ENCODE data around the gene OSBP2.

DNA sequence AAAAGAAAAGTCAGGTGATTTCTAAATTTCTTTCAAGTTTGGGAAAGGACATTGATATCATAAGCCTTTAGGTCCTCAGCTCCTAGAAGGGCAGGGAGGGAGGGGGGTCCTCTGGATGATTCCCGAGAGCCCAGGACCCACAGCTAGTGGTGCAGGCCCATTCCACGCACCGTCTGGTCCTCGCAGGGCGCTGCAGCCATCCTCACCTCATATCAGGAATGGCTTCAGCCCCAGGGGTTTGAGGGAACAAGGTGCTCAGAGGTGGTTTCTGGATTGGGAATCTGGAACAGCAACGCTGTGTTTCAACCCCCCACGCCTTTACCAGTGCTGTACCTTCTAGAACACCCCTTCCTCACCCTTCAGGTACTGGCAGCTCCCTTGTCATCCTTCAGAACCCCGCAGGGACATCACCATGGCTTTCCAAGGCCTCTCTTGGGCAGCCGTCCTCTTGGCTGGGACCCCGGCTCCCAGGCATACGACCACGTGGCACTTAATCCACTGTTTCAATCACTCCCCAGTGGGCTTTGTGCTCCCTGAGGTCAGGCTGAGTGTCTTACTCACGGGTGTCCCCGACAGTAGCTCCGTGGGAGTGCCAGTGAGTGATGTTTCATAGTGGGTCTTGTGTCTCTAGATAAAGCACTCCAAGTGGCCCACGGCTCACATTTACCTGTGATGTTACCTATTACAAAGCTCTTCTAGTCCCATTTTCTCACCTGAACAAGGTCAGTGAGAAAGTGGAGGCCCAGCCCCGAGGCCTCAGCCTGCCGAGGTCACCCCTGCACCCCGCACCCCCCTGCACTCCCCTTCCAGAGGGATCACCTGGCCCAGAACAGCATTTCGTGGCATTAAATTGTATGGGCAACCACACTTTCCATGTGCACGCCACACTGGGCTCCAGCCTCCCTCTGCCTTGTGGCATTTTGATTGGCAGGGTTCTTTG lies 180.0 kb downstream of the OSBP2 start:
- TF ChIP-seq, protein P1, sequence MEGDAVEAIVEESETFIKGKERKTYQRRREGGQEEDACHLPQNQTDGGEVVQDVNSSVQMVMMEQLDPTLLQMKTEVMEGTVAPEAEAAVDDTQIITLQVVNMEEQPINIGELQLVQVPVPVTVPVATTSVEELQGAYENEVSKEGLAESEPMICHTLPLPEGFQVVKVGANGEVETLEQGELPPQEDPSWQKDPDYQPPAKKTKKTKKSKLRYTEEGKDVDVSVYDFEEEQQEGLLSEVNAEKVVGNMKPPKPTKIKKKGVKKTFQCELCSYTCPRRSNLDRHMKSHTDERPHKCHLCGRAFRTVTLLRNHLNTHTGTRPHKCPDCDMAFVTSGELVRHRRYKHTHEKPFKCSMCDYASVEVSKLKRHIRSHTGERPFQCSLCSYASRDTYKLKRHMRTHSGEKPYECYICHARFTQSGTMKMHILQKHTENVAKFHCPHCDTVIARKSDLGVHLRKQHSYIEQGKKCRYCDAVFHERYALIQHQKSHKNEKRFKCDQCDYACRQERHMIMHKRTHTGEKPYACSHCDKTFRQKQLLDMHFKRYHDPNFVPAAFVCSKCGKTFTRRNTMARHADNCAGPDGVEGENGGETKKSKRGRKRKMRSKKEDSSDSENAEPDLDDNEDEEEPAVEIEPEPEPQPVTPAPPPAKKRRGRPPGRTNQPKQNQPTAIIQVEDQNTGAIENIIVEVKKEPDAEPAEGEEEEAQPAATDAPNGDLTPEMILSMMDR (IDR thresholded peaks at IDR 0.05): no peak
- TF ChIP-seq EP300 (IDR thresholded peaks at IDR 0.05): no peak
